Measurements from ENCODE around the gene LCE5A. TPM values are rescaled to one million over a fixed set of nuclear protein-coding genes. Genes with fewer than 3 reads are reported as not detected.

The LCE5A gene
- total and polyA plus RNA-seq, 4 donors = not detected

- H3K4me3 ChIP-seq (ENCODE audit: low read depth in 1 of 3, low read length in 3 of 3) = no peak overlapping the region
- H3K4me1 ChIP-seq (ENCODE audit: control insufficient read depth in 4 of 4, insufficient read depth in 4 of 4, low read length in 3 of 4) = peaks cover 0 to 10% (median 5%) of the 10 kb centered on the region in 4 donors
- TF ChIP-seq FOXA2 (IDR thresholded peaks at IDR 0.05) (no peak), EGR1 (IDR thresholded peaks at IDR 0.05; ENCODE audit: low read depth in 2 of 2) (no peak), NR2F2 (IDR thresholded peaks at IDR 0.05) (no peak), CTCF (IDR thresholded peaks at IDR 0.05; ENCODE audit: low read depth, low read length, missing input control) (no peak), HNF4A (conservative IDR thresholded peaks at IDR 0.05) (no peak), SP1 (IDR thresholded peaks at IDR 0.05) (no peak), RXRA (IDR thresholded peaks at IDR 0.05) (no peak), ZBTB33 (IDR thresholded peaks at IDR 0.05) (no peak), HNF4G (IDR thresholded peaks at IDR 0.05) (no peak), JUND (IDR thresholded peaks at IDR 0.05) (no peak), RAD21 (IDR thresholded peaks at IDR 0.05) (no peak), REST (IDR thresholded peaks at IDR 0.05) (no peak), YY1 (IDR thresholded peaks at IDR 0.05) (no peak), TAF1 (conservative IDR thresholded peaks at IDR 0.05) (no peak), FOXA1 (IDR thresholded peaks at IDR 0.05) (no peak), MAX (IDR thresholded peaks at IDR 0.05) (no peak)
- no peak overlapping the region for H3K9ac ChIP-seq (ENCODE audit: low read depth in 1 of 2, low read length in 2 of 2)
- peaks cover 0 to 27% (median 4%) of the 10 kb centered on the region in 4 donors for H3K27me3 ChIP-seq (ENCODE audit: control insufficient read depth in 4 of 4, insufficient read depth in 4 of 4, low read length in 3 of 4)
- H3K9me3 ChIP-seq (ENCODE audit: control insufficient read depth in 4 of 4, low read length in 3 of 4) = no peaks in the 10 kb centered on the region
- H3K36me3 ChIP-seq (ENCODE audit: control insufficient read depth in 4 of 4, insufficient read depth in 3 of 4, low read depth in 1 of 4, low read length in 3 of 4) = no peaks in the 10 kb centered on the region
- 49% methylated on average over 3 of the region's 3 CpGs for WGBS
- no peak overlapping the region for H3K27ac ChIP-seq (ENCODE audit: low read depth in 1 of 2, low read length in 2 of 2)
- no peak for DNase-seq (ENCODE audit: low spot score)
These were observed 2.5 kb downstream of the LCE5A start for GRCh38 chr1:152513081-152513480.

- Histone ChIP-seq H3K9me3 (ENCODE audit: control insufficient read depth in 4 of 4, low read length in 3 of 4) (no peaks in the 10 kb centered on the region), H3K36me3 (ENCODE audit: control insufficient read depth in 4 of 4, insufficient read depth in 3 of 4, low read depth in 1 of 4, low read length in 3 of 4) (no peaks in the 10 kb centered on the region), H3K4me1 (ENCODE audit: control insufficient read depth in 4 of 4, insufficient read depth in 4 of 4, low read length in 3 of 4) (peaks cover 0 to 10% (median 5%) of the 10 kb centered on the region in 4 donors), H3K27ac (ENCODE audit: low read depth in 1 of 2, low read length in 2 of 2) (no peak overlapping the region), H3K9ac (ENCODE audit: low read depth in 1 of 2, low read length in 2 of 2) (no peak overlapping the region), H3K27me3 (ENCODE audit: control insufficient read depth in 4 of 4, insufficient read depth in 4 of 4, low read length in 3 of 4) (peaks cover 0 to 24% (median 4%) of the 10 kb centered on the region in 4 donors), H3K4me3 (ENCODE audit: low read depth in 1 of 3, low read length in 3 of 3) (peak overlapping the region in 1 of 3 donors; percentile 16)
- TF ChIP-seq TAF1 (conservative IDR thresholded peaks at IDR 0.05) (no peak), NR2F2 (IDR thresholded peaks at IDR 0.05) (no peak), HNF4A (conservative IDR thresholded peaks at IDR 0.05) (no peak), MAX (IDR thresholded peaks at IDR 0.05) (no peak), YY1 (IDR thresholded peaks at IDR 0.05) (no peak)
- DNase-seq (ENCODE audit: low spot score) = no peak
- WGBS = 33% methylated on average over 17 of the region's 17 CpGs
These were observed 4.3 kb downstream of the LCE5A start for GRCh38 chr1:152514715-152515433.
